T-helper 2 cell treated with Interferon-gamma antibody and Interleukin-4, amounts not matched to agents 5 μg/mL and 100 μg/mL, for 36 hours (primary cell): ENCODE results near the gene CCR7.

Source experiments
- DNase-seq: peaks from one replicate; pipeline ENCODE4 v3.0.0; 2021; ENCODE audit warnings: low spot score
- H3K27ac Mint-ChIP-seq: one replicate; pipeline ENCODE4 v1.8.0; 2021; ENCODE audit warnings: mild to moderate bottlenecking, mixed read lengths
- H3K27me3 Mint-ChIP-seq: one replicate; pipeline ENCODE4 v1.8.0; 2021; ENCODE audit warnings: low read depth, mixed read lengths
- H3K36me3 Mint-ChIP-seq: one replicate; pipeline ENCODE4 v1.8.0; 2021; ENCODE audit warnings: low read depth, mixed read lengths
- H3K4me1 Mint-ChIP-seq: one replicate; pipeline ENCODE4 v1.8.0; 2021; ENCODE audit warnings: low read depth, mixed read lengths
- H3K4me3 Mint-ChIP-seq: one replicate; pipeline ENCODE4 v1.8.0; 2022; ENCODE audit warnings: mild to moderate bottlenecking, moderate library complexity, mixed read lengths
- H3K9me3 Mint-ChIP-seq: one replicate; pipeline ENCODE4 v1.8.0; 2021; ENCODE audit warnings: mixed read lengths

Gene CCR7

DNA sequence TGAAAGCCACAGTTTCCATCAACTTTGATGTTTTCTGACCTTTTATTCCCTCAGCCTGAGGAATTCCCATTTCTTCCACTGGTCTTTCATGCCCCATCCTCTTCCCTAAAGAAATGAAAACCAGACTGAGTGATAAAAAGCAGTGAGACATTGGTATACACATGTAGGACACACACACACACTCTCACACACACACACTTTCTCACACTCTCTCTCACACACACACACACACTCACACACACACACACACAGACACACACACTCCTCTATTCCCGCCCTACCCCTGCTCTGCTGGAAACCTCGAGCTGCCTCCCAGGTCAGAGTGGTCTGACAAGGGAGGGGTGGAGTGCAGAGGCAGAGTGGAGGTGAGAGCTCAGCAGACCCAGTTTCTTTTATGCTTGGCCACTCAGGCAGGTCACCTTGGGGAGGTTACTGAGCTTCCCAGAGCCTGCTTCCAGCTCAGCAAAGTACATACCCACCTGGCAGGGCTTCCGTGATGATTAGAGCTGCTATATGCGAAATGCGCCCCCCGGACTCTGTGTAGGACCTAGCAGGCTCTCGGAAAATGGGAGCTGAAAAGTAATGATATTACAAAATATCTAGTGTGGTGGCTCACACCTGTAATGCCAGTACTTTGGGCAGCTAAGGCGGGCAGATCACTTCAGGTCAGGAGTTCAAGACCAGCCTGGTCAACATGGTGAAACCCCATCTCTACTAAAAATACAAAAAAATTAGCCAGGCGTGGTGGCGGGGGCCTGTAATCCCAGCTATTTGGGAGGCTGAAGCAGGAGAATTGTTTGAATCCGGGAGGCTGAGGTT, 30.7 kb downstream of the CCR7 start:
- Mint-ChIP-seq H3K36me3 (peaks cover 7% of the 10 kb centered on the region), H3K4me1 (peaks cover 85% of the 10 kb centered on the region), H3K9me3 (no peaks in the 10 kb centered on the region), H3K4me3 (peak overlapping the region; percentile 75), H3K27me3 (no peaks in the 10 kb centered on the region), H3K27ac (peak overlapping the region; percentile 93)
- DNase-seq, result no peak

GRCh38 chr17:40533896-40534295, 31.4 kb downstream of the CCR7 start:
- peaks cover 7% of the 10 kb centered on the region for H3K36me3 Mint-ChIP-seq
- peak overlapping the region; percentile 75 for H3K4me3 Mint-ChIP-seq
- H3K4me1 Mint-ChIP-seq, result peaks cover 82% of the 10 kb centered on the region

DNA sequence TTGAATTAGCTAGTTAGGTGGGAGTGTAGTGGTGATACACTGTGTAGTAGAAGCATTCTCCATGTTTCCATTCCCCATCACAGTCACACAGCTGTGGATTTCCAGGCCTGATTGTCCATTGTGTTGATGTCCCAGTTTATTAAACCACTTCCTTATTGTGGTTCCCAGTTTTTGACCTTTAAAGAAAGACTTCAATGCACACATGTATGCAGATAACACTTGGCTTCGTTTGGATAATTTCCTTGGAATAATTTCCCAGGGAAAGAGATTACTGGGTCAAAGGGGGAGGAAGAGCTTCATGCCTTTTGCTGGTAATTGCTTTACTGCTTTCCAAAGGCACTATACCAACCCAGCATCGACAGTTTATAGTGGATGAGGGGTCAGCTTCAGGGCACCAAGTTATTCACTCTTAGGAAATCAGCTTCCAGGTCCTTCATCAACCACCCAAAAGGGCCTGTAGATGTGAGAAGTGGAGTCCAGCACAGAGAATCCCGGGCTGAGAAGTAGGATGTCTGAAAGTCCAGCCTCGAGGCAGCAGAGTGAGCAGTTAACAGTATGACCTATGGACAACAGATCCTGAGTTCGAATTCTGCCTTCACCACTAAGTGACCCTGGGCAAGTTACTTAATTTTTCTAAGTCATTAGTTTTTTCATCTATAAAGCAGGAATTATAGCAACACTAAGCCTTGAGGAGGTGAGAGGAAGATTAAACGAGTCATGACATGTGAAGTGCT, 32.6 kb downstream of the CCR7 start:
- peaks cover 9% of the 10 kb centered on the region for H3K36me3 Mint-ChIP-seq
- peaks cover 84% of the 10 kb centered on the region for H3K4me1 Mint-ChIP-seq
- DNase-seq, result no peak
- H3K27ac Mint-ChIP-seq, result peak overlapping the region; percentile 93
- no peaks in the 10 kb centered on the region for H3K27me3 Mint-ChIP-seq
- no peaks in the 10 kb centered on the region for H3K9me3 Mint-ChIP-seq
- peak overlapping the region; percentile 75 for H3K4me3 Mint-ChIP-seq

More at GRCh38 chr17:40533896-40534295, 31.4 kb downstream of the CCR7 start:
- DNase-seq, result no peak
- peak overlapping the region; percentile 93 for H3K27ac Mint-ChIP-seq
- H3K9me3 Mint-ChIP-seq, result no peaks in the 10 kb centered on the region
- H3K27me3 Mint-ChIP-seq, result no peaks in the 10 kb centered on the region

DNA sequence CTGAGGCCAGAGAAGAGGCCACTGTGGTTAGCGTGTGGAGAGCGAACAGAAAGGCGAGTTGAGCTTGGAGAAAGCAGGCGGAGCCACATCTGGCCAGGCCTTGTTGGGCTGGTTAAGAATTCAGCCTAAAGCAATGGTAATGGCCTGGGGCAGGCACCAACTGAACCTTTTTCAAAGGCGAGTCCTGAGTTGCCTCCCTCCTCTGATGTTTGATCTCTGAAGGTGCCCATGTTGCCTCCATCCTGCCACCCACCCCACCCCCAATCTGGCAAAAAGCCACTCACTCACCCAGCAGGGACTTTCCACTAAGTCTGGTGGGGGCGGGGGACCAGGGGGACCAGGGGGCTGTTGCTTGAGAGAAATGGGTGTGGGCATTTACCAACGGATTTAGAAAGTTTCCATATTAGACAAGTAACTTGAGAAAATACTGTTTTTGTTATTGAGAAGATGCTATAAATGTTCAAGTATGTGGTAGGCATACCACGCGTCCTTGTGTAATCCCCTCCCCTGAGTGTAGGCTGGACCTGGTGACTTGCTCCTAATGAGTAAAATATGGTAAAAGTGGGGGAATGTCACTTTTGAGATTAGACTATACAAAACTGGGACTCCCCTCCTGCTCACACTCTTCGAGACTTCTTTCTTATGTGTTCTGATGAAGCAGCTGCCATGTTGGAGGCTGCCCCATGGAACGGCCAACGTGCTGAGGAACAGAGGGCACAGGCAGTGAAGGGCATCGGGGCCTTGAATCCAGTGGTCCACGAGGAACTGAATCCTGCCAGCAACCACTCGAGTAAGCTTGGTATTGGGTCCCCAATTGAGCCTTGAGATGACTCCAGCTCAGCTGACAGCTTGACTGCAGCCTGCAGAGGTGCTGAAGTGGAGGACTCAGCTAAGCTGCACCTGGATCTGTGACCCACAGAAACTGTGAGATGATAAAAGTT, 34.0 kb downstream of the CCR7 start:
- DNase-seq, result peak; percentile 72
- Mint-ChIP-seq H3K4me1 (peaks cover 76% of the 10 kb centered on the region), H3K36me3 (peaks cover 18% of the 10 kb centered on the region), H3K9me3 (peaks cover 4% of the 10 kb centered on the region), H3K27ac (peak overlapping the region; percentile 93), H3K4me3 (peak overlapping the region; percentile 75), H3K27me3 (no peaks in the 10 kb centered on the region)

- Mint-ChIP-seq H3K27me3 (no peaks in the 10 kb centered on the region), H3K4me3 (peak overlapping the region; percentile 38), H3K36me3 (peaks cover 25% of the 10 kb centered on the region), H3K27ac (peak overlapping the region; percentile 93), H3K4me1 (peaks cover 71% of the 10 kb centered on the region), H3K9me3 (peaks cover 12% of the 10 kb centered on the region)
- DNase-seq, result no peak
Observed at GRCh38 chr17:40530531-40530994, 34.7 kb downstream of the CCR7 start.

DNA sequence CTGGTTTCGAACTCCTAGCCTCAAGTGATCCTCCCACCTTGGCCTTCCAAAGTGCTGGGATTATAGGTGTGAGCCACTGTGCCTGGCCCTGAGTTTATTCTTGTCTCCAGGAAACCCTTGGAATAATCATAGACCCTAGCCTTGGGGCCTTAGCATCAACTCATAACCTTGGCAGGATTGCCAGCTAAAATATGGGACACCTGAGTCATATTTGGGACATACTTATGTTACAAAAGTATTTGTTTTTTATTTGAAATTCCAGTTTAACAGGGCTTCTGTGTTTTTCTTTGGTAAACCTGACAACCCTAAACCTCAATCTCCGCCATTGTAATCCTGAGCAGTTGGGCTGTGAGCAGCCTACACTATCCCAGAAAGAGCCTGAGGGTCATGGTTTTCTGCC, 35.3 kb downstream of the CCR7 start:
- no peak overlapping the region for H3K4me3 Mint-ChIP-seq
- peaks cover 30% of the 10 kb centered on the region for H3K36me3 Mint-ChIP-seq
- peaks cover 72% of the 10 kb centered on the region for H3K4me1 Mint-ChIP-seq
- DNase-seq, result no peak
- peaks cover 18% of the 10 kb centered on the region for H3K9me3 Mint-ChIP-seq
- H3K27me3 Mint-ChIP-seq, result no peaks in the 10 kb centered on the region
- peak overlapping the region; percentile 93 for H3K27ac Mint-ChIP-seq

DNA sequence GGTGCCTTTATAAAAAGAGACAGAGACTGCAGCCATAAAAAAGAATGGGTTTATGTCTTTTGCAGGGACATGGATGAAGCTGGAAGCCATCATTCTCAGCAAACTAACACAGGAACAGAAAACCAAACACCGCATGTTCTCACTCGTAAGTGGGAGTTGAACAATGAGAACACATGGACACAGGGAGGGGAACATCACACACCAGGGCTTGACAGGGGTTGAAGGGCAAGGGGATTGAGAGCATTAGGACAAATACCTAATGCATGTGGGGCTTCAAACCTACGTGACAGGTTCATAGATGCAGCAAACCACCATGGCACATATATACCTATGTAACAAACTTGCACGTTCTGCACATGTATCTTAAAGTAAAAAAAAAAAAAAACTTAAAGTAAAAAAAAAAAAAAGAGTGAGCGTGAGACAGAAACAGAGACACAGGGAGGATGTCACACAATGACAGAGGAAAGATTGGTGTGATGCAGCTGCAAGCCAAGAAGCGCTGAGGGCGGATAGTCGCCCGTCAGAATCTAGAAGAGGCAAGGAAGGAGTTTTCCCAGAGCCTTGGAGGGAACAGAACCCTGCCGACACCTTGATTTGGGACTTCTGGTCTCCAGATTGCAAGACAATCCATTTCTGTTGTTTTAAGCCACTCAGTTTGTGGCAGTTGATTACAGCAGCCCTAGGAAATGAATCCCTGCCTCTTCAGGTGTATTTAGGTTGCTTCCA, 36.4 kb downstream of the CCR7 start:
- Mint-ChIP-seq H3K4me1 (peaks cover 65% of the 10 kb centered on the region), H3K4me3 (peak overlapping the region; percentile 56), H3K36me3 (peaks cover 42% of the 10 kb centered on the region), H3K27me3 (no peaks in the 10 kb centered on the region), H3K9me3 (peaks cover 29% of the 10 kb centered on the region), H3K27ac (peak overlapping the region; percentile 88)
- no peak for DNase-seq

GRCh38 chr17:40526668-40527067, 38.6 kb downstream of the CCR7 start:
- no peak for DNase-seq
- Mint-ChIP-seq H3K9me3 (peaks cover 36% of the 10 kb centered on the region), H3K27me3 (no peaks in the 10 kb centered on the region), H3K27ac (no peak overlapping the region), H3K4me3 (no peak overlapping the region), H3K36me3 (peaks cover 60% of the 10 kb centered on the region), H3K4me1 (peaks cover 57% of the 10 kb centered on the region)

- Mint-ChIP-seq H3K4me3 (no peak overlapping the region), H3K36me3 (peaks cover 66% of the 10 kb centered on the region), H3K9me3 (peaks cover 36% of the 10 kb centered on the region), H3K4me1 (peaks cover 51% of the 10 kb centered on the region), H3K27ac (no peak overlapping the region), H3K27me3 (no peaks in the 10 kb centered on the region)
- DNase-seq, result no peak
Observed at GRCh38 chr17:40525294-40525693, 40.0 kb downstream of the CCR7 start.

DNA sequence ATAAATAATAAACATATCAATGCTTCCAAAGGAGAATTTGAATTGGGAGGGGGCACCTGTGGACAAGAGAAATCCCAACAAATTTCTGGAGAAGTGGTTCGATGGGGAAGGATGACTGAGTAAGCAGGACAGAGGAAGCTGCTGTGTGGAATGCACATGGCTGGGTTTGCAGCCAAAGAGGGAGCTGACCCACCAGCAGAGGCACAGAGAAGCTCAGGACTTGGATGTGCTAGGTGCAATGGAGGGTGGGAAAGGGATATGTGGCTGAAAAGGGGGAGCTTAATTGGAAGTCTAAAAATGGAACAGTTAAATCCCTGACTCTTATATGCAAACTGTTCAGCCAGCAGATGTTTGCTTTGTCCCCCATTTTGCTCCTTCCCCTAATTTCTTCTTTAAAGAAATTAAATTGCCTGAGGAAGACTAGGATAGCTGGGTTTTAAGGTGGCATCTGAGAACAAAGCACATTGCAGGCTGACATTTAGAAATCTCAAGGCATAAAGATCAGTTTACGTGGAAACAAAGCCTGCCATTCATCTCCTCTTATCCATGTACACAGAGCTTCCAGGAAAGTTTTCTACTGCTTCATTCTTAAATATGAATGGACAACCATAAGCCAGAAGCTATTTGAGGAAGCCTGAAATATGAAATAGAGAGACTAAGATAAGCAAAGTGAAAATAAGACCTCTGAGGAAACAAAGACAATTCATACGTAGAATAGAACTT, 40.9 kb downstream of the CCR7 start:
- no peak for DNase-seq
- H3K36me3 Mint-ChIP-seq, result peaks cover 68% of the 10 kb centered on the region
- peaks cover 36% of the 10 kb centered on the region for H3K9me3 Mint-ChIP-seq
- no peak overlapping the region for H3K27ac Mint-ChIP-seq
- no peaks in the 10 kb centered on the region for H3K27me3 Mint-ChIP-seq
- peaks cover 52% of the 10 kb centered on the region for H3K4me1 Mint-ChIP-seq
- H3K4me3 Mint-ChIP-seq, result no peak overlapping the region

- H3K4me1 Mint-ChIP-seq, result peaks cover 52% of the 10 kb centered on the region
- H3K36me3 Mint-ChIP-seq, result peaks cover 70% of the 10 kb centered on the region
- no peak for DNase-seq
- no peaks in the 10 kb centered on the region for H3K27me3 Mint-ChIP-seq
- peaks cover 36% of the 10 kb centered on the region for H3K9me3 Mint-ChIP-seq
- H3K4me3 Mint-ChIP-seq, result peak overlapping the region; percentile 12
- peak overlapping the region; percentile 44 for H3K27ac Mint-ChIP-seq
Observed at GRCh38 chr17:40522961-40523310, 42.3 kb downstream of the CCR7 start.

- H3K4me3 Mint-ChIP-seq, result peak overlapping the region; percentile 18
- peak overlapping the region; percentile 63 for H3K27ac Mint-ChIP-seq
- peaks cover 52% of the 10 kb centered on the region for H3K4me1 Mint-ChIP-seq
- no peaks in the 10 kb centered on the region for H3K27me3 Mint-ChIP-seq
- peaks cover 37% of the 10 kb centered on the region for H3K9me3 Mint-ChIP-seq
- no peak for DNase-seq
- H3K36me3 Mint-ChIP-seq, result peaks cover 72% of the 10 kb centered on the region
Observed at GRCh38 chr17:40522250-40522960, 42.9 kb downstream of the CCR7 start.
